Right ventricle myocardium superior (tissue), 1 donor: ENCODE data around the gene ACOT8. TPM values are rescaled to one million over a fixed set of nuclear protein-coding genes. Genes with fewer than 3 reads are reported as not detected.
"Not testable (repeated sequence)": the region's sequence is repeated elsewhere in the genome, so short reads cannot be mapped to it uniquely, and the experiment has no call there.

Experiments used
- ATAC-seq: fragments of 200-7000 bp; cut with Tn5 transposase; one replicate; pipeline ENCODE4 v1.9.1; 2020; ENCODE audit warnings: mild to moderate bottlenecking; ENCODE audit not compliant: poor library complexity
- DNase-seq: peaks from one replicate; pipeline ENCODE4 v3.0.0-alpha.2; 2020
- intact Hi-C: fragments of 100-400 bp; cut with DNase I; formaldehyde crosslinking; loops from one replicate; pipeline ENCODE4 v1.11.2; 2022
- total RNA-seq: library from RNA; stranded (reverse); fragmentation: NEBNext Ultra II Directional; extraction: Animal tissue kit (Norgen Biotek cat#: 25700); gene quantifications from one replicate; pipeline ENCODE4 v1.2.1, GENCODE V29; 2021
- donor health status: DM: no; HTN: yes; CAD: no; lungs with severe emphysema.

ACOT8 gene
- total RNA-seq, 1 donor from 2014 or later, result 28.1 TPM

- ATAC-seq (peak; percentile 73), DNase-seq (peak; percentile 90)
- intact Hi-C loops, result loop anchor here (5.0 kb wide), 1 partner anchor 42 kb away; the partner anchor contains the start of gene PCIF1
These were observed 33.1 kb upstream of the ACOT8 start for GRCh38 chr20:45890077-45890984.

DNA sequence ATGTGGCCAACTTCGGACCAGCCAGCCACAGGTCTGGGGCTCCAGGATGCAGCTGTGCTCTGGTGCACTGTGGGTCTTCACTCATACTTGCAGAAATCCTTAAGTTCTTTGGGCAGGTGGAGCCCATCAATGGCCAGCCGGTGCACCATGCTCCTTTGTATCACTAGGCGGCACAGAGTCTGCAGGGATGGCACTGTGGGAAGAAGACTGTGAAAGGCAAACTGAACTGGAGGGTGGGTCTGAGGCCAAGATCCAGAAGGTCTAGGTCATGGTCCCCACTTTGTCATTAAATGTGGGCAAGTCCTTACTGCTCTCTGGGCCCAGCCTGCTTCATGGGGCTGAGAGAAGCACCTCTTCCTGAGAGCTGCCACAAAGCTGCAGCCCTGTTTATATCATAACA is 31.5 kb upstream of the ACOT8 start:
- DNase-seq, result no peak
- intact Hi-C loops, result no loop called here
- no peak for ATAC-seq

GRCh38 chr20:45887346-45887715 is 30.1 kb upstream of the ACOT8 start, which contains the start of gene SPATA25:
SPATA25 (minus strand) TSS chr20:45887622; CDS start chr20:45887590, 32 bp downstream.
- ATAC-seq (no peak), DNase-seq (no peak)
- intact Hi-C loops, result no loop called here

- DNase-seq (no peak), ATAC-seq (no peak)
- intact Hi-C loops, result no loop called here
These were observed 29.6 kb upstream of the ACOT8 start for GRCh38 chr20:45886590-45887345.

GRCh38 chr20:45883100-45883469 is 25.9 kb upstream of the ACOT8 start:
- intact Hi-C loops, result no loop called here
- DNase-seq (no peak), ATAC-seq (no peak)

GRCh38 chr20:45882469-45883099 is 25.4 kb upstream of the ACOT8 start:
- DNase-seq (no peak), ATAC-seq (no peak)
- intact Hi-C loops, result no loop called here

DNA sequence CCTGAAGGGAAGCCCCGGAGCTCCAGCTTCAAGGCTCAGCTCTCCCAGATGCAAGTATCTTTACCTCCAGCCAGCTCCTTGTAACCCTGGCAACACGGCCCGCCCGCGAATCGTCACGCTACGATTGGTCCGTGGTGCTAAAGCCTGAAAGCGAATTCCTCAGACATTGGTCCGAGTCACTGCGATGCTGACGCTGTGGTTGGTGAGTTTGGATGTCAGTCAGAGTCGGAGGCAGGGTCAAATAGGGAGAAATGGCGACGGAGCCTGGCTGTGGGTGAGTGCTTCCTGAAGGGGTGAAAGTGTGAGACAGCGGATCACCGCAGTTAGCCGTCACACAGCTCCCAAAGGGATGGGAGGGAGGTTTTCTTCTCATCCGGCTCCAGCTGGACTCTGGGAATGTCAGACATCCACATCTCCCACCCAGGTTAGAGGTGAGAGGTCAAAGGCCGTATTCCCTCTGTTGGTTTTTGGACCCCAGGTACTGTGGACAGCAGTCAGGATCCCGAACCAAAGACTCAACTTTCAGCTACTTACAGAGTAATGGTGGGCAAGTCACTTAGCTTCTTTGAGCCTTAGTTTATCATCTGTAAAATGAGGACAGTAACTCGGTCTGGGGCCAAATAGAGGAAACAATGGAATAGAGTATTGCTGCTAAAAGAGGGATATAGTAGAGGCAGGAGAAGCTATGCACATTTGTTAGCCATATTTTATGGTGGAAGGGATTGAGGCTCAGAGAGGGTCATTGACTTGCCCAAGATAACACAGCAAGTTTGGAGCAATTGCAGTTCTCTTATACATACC is 24.0 kb upstream of the ACOT8 start, which contains the start of gene ZSWIM1:
ZSWIM1 (plus strand) TSS at position 240 of the 801 bp plus-strand sequence. CDS start 1,366 bp downstream, outside the sequence.
- ATAC-seq (peak; percentile 97), DNase-seq (peak; percentile 100)
- intact Hi-C loops, result no loop called here

GRCh38 chr20:45878076-45878761 is 21.0 kb upstream of the ACOT8 start:
- intact Hi-C loops, result no loop called here
- DNase-seq (no peak), ATAC-seq (peak; percentile 5)

GRCh38 chr20:45874576-45874975 is 17.4 kb upstream of the ACOT8 start:
- ATAC-seq (no peak), DNase-seq (no peak)
- intact Hi-C loops, result no loop called here

DNA sequence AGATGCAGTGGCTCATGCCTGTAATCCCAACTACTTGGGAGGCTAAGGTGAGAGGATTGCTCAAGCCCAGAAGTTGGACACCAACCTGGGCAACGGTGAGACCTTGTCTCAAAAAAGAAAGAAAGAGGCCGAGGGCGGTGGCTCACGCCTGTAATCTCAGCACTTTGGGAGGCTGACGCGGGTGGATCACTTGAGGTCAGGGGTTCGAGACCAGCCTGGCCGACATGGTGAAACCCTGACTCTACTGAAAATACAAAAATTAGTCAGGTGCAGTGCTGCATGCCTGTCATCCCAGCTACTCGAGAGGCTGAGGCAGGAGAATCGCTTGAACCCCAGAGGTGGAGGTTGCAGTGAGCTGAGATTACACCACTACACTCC is 16.9 kb upstream of the ACOT8 start:
- DNase-seq, intact Hi-C loops, ATAC-seq: not testable (repeated sequence)

GRCh38 chr20:45873409-45874103 is 16.4 kb upstream of the ACOT8 start:
- DNase-seq (no peak), ATAC-seq (no peak)
- intact Hi-C loops, result no loop called here

DNA sequence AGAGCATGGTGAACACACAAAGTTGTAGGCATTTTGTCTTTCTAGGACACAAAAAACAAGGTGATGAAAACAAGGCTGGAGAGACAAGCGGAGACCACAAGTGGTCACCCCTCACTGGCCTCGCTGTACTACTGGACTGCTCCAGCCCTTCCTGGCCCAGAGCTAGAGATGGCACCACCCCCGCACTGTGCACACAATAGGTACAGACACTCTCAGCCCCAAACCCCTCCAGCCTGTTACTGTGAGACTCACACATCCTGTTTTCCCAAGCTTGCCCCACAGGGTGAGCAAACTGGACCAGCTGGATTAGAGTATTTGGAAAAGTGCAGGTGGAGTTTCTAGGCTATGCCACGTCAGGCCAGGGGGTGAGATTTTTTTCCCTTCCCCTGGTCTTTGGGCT is 15.4 kb upstream of the ACOT8 start:
- DNase-seq (no peak), ATAC-seq (no peak)
- intact Hi-C loops, result no loop called here

GRCh38 chr20:45867819-45868176 is 10.6 kb upstream of the ACOT8 start:
- no peak for DNase-seq
- intact Hi-C loops, result no loop called here
- no peak for ATAC-seq

DNA sequence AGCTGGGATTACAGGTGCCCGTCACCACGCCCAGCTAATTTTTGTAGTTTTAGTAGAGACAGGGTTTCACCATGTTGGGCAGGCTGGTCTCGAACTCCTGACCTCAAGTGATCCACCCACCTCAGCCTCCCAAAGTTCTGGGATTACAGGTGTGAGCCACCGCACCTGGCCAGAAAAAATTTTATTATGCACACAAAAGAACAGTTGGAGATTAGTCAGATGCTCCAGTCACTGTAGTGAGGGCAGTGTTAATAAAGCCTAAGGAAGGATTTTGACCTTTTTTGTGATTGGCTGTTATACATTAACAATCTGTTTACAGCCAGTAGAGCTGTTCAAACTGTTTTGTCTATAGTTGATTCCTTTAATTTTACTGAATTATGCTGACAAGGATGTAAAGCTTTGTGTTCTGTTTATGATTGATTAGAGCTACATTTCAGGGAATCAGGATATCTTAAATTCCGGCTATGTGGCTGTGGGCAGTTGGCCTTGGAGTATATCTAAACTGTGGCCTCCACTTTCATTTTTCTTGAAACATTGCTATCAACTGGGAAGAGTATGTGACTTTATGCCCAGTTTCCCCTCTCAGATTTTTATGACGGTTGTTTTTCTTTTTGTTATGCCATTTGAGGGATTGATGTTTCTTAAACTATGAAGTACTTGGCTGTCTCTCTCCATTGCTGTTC is 10.1 kb upstream of the ACOT8 start:
- intact Hi-C loops, result no loop called here
- DNase-seq (no peak), ATAC-seq (no peak)

DNA sequence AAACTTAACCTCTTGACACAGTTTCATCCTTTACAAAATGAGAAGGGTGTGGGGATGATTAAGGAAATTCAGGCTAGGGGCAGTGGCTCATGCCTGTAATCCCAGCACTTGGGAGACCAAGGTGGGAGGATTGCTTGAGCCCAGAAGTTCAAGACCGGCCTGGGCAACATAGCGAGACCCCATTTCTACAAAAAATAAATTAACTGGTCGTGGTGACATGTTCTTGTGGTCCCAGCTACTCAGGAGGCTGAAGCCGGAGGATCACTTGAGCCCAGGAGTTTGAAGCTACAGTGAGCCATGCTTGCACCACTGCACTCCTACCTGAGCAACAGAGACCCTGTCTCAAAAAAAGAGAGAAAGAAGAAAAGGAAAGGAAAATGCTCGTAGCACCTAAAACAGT is 9.3 kb upstream of the ACOT8 start:
- DNase-seq (no peak), ATAC-seq (no peak)
- intact Hi-C loops, result no loop called here

- intact Hi-C loops, result no loop called here
- ATAC-seq (no peak), DNase-seq (no peak)
These were observed 6.6 kb upstream of the ACOT8 start for GRCh38 chr20:45863543-45864470.
